K562 (cell line): ENCODE measurements around the gene MYBPC3. TPM values are rescaled to one million over a fixed set of nuclear protein-coding genes. Genes with fewer than 3 reads are reported as not detected.

ENCODE experiments used
- ATAC-seq: fragments of 200-7000 bp; cut with Tn5 transposase; 3 replicates; pipeline ENCODE4 v1.9.1; 2020; ENCODE audit warnings: moderate library complexity
- BruUV-seq: library from RNA; stranded (reverse); fragments of 400-500 nt; replicated peaks from 2 replicates; lab custom pipeline; 2021; lab: Mats Ljungman, UMichigan
- CTCF ChIA-PET: fragments of 300-600 bp; formaldehyde crosslinking; extraction: SDS; loops from one replicate; lab custom pipeline; 2021; ENCODE audit warnings: low intra/inter-chr PET ratio; lab: Yijun Ruan, JAX
- POLR2A ChIA-PET: fragments of 300-600, 350-650 bp; sonication (Branson Sonifier 250); formaldehyde crosslinking; extraction: SDS; loops from one replicate; lab custom pipeline; 2021; ENCODE audit warnings: antibody characterized with exemption, inconsistent platforms; lab: Yijun Ruan, JAX
- DNase-seq, 4 experiments: peaks; one replicate each; pipeline versions ENCODE4 v3.0.0 to v3.0.0-alpha.2; 2011 to 2018; ENCODE audit warnings: low spot score in 3 of 4, mixed read lengths in 3 of 4; ENCODE audit errors: extremely low read depth in 1 of 4
- FAIRE-seq: peaks from 2 replicates; lab custom pipeline; 2011; peaks lifted over from hg19 to GRCh38; lab: Jason Lieb, UNC
- H2AFZ ChIP-seq: 2 replicates; pipeline ENCODE4 v1.6.0; 2011; ENCODE audit warnings: low read depth, low read length, control low read depth, inconsistent platforms
- H3K27ac ChIP-seq: fragments of 200-600 bp; 3 replicates; pipeline ENCODE4 v1.8.0; 2011; ENCODE audit warnings: low read depth, mild to moderate bottlenecking, control low read depth, inconsistent platforms, low read length, moderate library complexity, mixed read lengths; ENCODE audit errors: extremely low read depth
- H3K27me3 ChIP-seq, 2 experiments: fragments of 300-600 bp in 1 of 2; 2 replicates in 1 of 2; 3 replicates in 1 of 2; pipeline versions ENCODE4 v1.6.0 to v1.8.0; 2011; ENCODE audit warnings: inconsistent platforms in 2 of 2, low read length in 2 of 2, mild to moderate bottlenecking in 1 of 2, mixed read lengths in 1 of 2, moderate library complexity in 1 of 2; ENCODE audit not compliant: control insufficient read depth in 2 of 2, insufficient read depth in 2 of 2
- H3K36me3 ChIP-seq: fragments of 300-600 bp; 3 replicates; pipeline ENCODE4 v1.8.0; 2011; ENCODE audit warnings: mild to moderate bottlenecking, low read length, inconsistent platforms; ENCODE audit not compliant: control insufficient read depth, insufficient read depth
- H3K4me1 ChIP-seq, 2 experiments: fragments of 200-600 bp in 1 of 2; replicated peaks in 1 of 2; 2 replicates in 1 of 2; 3 replicates in 1 of 2; pipeline versions ENCODE4 v1.5.1 to v1.8.0; 2011; ENCODE audit warnings: inconsistent platforms in 2 of 2, low read length in 2 of 2, mild to moderate bottlenecking in 1 of 2, mixed read lengths in 1 of 2, moderate library complexity in 1 of 2; ENCODE audit not compliant: control insufficient read depth in 2 of 2, insufficient read depth in 2 of 2
- H3K4me2 ChIP-seq: 2 replicates; pipeline ENCODE4 v1.6.1; 2011; ENCODE audit warnings: low read length, control low read depth, inconsistent platforms, mixed read lengths; ENCODE audit not compliant: insufficient read depth
- H3K4me3 ChIP-seq: fragments of 200-600 bp; sonication (generic), shearing (Covaris generic); 2 replicates; pipeline ENCODE4 v1.5.1; 2016; ENCODE audit warnings: control low read depth, inconsistent platforms
- H3K79me2 ChIP-seq: fragments of 200-600 bp; 3 replicates; pipeline ENCODE4 v1.8.0; 2011; ENCODE audit warnings: low read length, inconsistent platforms; ENCODE audit not compliant: control insufficient read depth, insufficient read depth
- H3K9ac ChIP-seq, 2 experiments: 2 replicates each; pipeline versions ENCODE4 v1.6.0 to v1.6.1; 2011; ENCODE audit warnings: low read depth in 2 of 2, low read length in 2 of 2, control low read depth in 1 of 2, inconsistent platforms in 1 of 2, mild to moderate bottlenecking in 1 of 2, mixed read lengths in 1 of 2; ENCODE audit not compliant: insufficient read depth in 1 of 2
- H3K9me1 ChIP-seq: one replicate; pipeline ENCODE4 v1.6.0; 2011; ENCODE audit warnings: inconsistent platforms, mild to moderate bottlenecking, low read length, moderate library complexity; ENCODE audit not compliant: control insufficient read depth, insufficient read depth
- H3K9me3 ChIP-seq: replicated peaks from 2 replicates; pipeline ENCODE4 v1.5.1; 2011; ENCODE audit warnings: low read depth, low read length, inconsistent platforms; ENCODE audit not compliant: control insufficient read depth, insufficient read depth
- H4K20me1 ChIP-seq: replicated peaks from 2 replicates; pipeline ENCODE4 v1.6.1; 2011; ENCODE audit warnings: low read length, inconsistent platforms, mixed read lengths; ENCODE audit not compliant: control insufficient read depth, insufficient read depth
- CHD7 ChIP-seq: fragments of 200-600 bp; sonication (generic); IDR thresholded peaks from one replicate; pipeline ENCODE4 v1.6.1; 2012; ENCODE audit warnings: mild to moderate bottlenecking, low read depth, low read length, inconsistent platforms
- EHMT2 ChIP-seq: fragments of 450-650 bp; IDR thresholded peaks from 2 replicates; pipeline ENCODE4 v1.6.1; 2018; ENCODE audit warnings: antibody characterized with exemption
- EWSR1 ChIP-seq: fragments of 450-650 bp; IDR thresholded peaks from 2 replicates; pipeline ENCODE4 v1.6.1; 2018; ENCODE audit warnings: borderline replicate concordance, mild to moderate bottlenecking, low read depth, moderate library complexity; ENCODE audit not compliant: partially characterized antibody
- JUNB ChIP-seq: fragments of 450-650 bp; formaldehyde crosslinking; conservative IDR thresholded peaks from 2 replicates; pipeline ENCODE4 v1.4.0; 2020; ENCODE audit warnings: mild to moderate bottlenecking
- MYBL2 ChIP-seq, 2 experiments: fragments of 450-650 bp in 1 of 2; sonication (generic) in 1 of 2; formaldehyde crosslinking in 1 of 2; IDR thresholded peaks; 2 replicates each; pipeline versions ENCODE4 v1.6.1 to v1.8.1; 2017 to 2022; ENCODE audit warnings: borderline replicate concordance in 1 of 2, inconsistent platforms in 1 of 2, low read depth in 1 of 2, mild to moderate bottlenecking in 1 of 2, missing genetic modification reagents in 1 of 2, moderate library complexity in 1 of 2
- NFE2 ChIP-seq: IDR thresholded peaks from 2 replicates; pipeline ENCODE4 v1.6.1; 2014; ENCODE audit warnings: antibody characterized with exemption, low read depth
- STAT5B ChIP-seq: fragments of 250-450 bp; sonication (Bioruptor Pico); IDR thresholded peaks from 2 replicates; pipeline ENCODE4 v1.8.0; 2021; ENCODE audit warnings: mild to moderate bottlenecking, inconsistent platforms
- ZNF239 ChIP-seq: fragments of 250-450 bp; sonication (Bioruptor Pico); IDR thresholded peaks from 2 replicates; pipeline ENCODE4 v1.4.0; 2020; ENCODE audit warnings: mild to moderate bottlenecking
- WGBS: fragments of 100-300 bp; shearing (Covaris generic); methylation state at CpG from one replicate; pipeline ENCODE4 v1.1.6; 2016; ENCODE audit warnings: low coverage, mixed read lengths; ENCODE audit not compliant: insufficient coverage; ENCODE audit errors: missing lambda C conversion rate; 5-methylcytosine and 5-hydroxymethylcytosine counted together
- in situ Hi-C: fragments of 300-500 bp; cut with MboI; formaldehyde crosslinking; loops from 4 replicates; pipeline ENCODE4 v1.15.0; 2018; ENCODE audit warnings: inconsistent platforms, mixed read lengths
- intact Hi-C: fragments of 100-400 bp; cut with micrococcal nuclease; formaldehyde crosslinking; loops from 2 replicates; pipeline ENCODE4 v1.14.2; 2022
- polyA plus RNA-seq, 8 experiments: library from polyadenylated mRNA; depleted of rRNA in 4 of 8; stranded (reverse) in 5 of 8; unstranded in 3 of 8; fragments of >200 nt; fragmentation: Nextera tagmentation in 2 of 8; fragmentation: Illumina TruSeq in 1 of 8; extraction: Ambion mirVana in 2 of 8; extraction: Trizol in 1 of 8; gene quantifications; 2 replicates each; pipeline versions ENCODE4 v1.2.1 to v1.2.3, GENCODE V29; 2011 to 2014; ENCODE audit warnings: inconsistent platforms in 1 of 8, missing spikeins in 1 of 8
- total RNA-seq, 7 experiments: library from RNA; depleted of rRNA in 6 of 7; stranded (reverse); fragments of >200 nt in 6 of 7; fragmentation: Illumina TruSeq in 2 of 7; extraction: Trizol in 2 of 7; gene quantifications; 2 replicates each; pipeline versions ENCODE4 v1.2.1 to v1.2.3, GENCODE V29; 2011 to 2021; ENCODE audit warnings: low replicate concordance in 1 of 7

Gene MYBPC3
- total and polyA plus RNA-seq, 9 of the 15 experiments (the other 6 are each of a cell fraction or from before 2014, with no cell fraction given): 0.01 TPM; not detected in 8

- Histone ChIP-seq H3K9ac (peak overlapping the region in 1 of 2 experiments; percentile 39; a peak in 2 of 4 replicates), H4K20me1 (no peaks in the 10 kb centered on the region), H3K27ac (no peak overlapping the region), H2AFZ (no peak overlapping the region), H3K4me1 (peaks cover 6 to 49% of the 10 kb centered on the region in 2 experiments; a peak in 3 of 5 replicates), H3K9me3 (no peaks in the 10 kb centered on the region), H3K4me2 (no peak overlapping the region), H3K4me3 (no peak overlapping the region), H3K27me3 (peaks cover 10 to 29% of the 10 kb centered on the region in 2 experiments; a peak in 3 of 5 replicates), H3K36me3 (no peaks in the 10 kb centered on the region), H3K9me1 (peaks cover 2% of the 10 kb centered on the region), H3K79me2 (no peaks in the 10 kb centered on the region)
- FAIRE-seq: no peak
- POLR2A ChIA-PET: interaction anchor here (0.6 kb wide), 2 partner anchors 13 to 47 kb away, joined by 3 read pairs; no protein-coding TSS in a partner anchor
- in situ Hi-C loops (loop anchor here (10.0 kb wide), 1 partner anchor 166 kb away; the partner anchor contains the start of gene ARFGAP2), intact Hi-C loops (no loop called here)
- no TSS peak for BruUV-seq
- CTCF ChIA-PET: no interaction called here
- DNase-seq: no peak
- 39% methylated on average over 15 of the region's 18 CpGs for WGBS
- peak; percentile 24; the same call in 2 of the 3 replicates for ATAC-seq
- TF ChIP-seq EWSR1 (no peak), STAT5B (CRISPR knock-in tag) (no peak), NFE2 (no peak), JUNB (no peak), MYBL2 (IDR thresholded peaks at IDR 0.05; ENCODE audit: low read depth) (no peak), MYBL2 (CRISPR knock-in tag; IDR thresholded peaks at IDR 0.05; ENCODE audit: borderline replicate concordance) (no peak), ZNF239 (no peak), EHMT2 (no peak), CHD7 (no peak)
Measured at GRCh38 chr11:47340980-47341775, 11.3 kb downstream of the MYBPC3 start.
